ENCODE data around the gene C19orf73. TPM values are rescaled to one million over a fixed set of nuclear protein-coding genes. Genes with fewer than 3 reads are reported as not detected.

C19orf73 gene
- total and polyA plus RNA-seq, 9 of the 15 experiments (the other 6 are each of a cell fraction or from before 2014, with no cell fraction given), result 0.08 to 7.4 (median 1.4) TPM

DNA sequence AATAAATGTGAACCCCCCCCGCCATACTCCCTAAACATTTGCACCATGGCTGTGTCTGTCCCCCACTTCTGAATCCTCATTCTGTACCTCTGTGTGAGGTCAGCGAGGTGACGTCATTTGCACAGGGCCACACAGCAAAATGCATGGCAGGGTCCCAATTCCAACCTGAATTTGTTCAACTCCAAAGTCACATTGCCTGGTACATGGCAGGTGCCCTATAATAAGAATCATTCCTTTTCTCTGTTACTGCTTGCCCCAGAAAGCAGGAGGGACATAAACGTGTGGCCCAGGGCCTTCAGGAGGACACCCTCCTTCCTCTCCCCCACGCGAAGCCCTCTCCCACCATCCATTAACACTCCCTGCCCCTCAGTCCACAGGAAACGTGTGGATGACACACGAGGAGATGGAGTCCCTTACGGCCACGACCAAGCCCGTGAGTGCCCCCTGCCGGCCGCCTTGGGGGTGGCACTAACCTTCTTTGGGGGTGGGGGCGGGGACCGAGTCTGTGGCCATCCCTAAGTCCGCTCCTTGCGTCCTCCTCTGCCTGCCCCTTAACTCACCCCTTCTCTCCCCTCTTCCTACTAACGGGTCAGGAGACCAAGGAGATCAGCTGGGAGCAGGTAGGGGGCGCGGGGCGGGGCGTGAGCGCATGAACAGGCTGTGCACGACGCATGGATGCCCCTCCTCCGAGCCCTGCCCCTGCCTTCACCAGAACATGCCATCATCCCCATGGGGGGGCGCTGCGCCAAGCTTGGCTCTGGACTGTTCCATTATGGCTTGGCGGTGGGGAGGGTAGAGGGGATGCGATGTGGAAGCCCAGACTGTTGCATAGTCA is 26.8 kb upstream of the C19orf73 start (continued):
- TF ChIP-seq, protein P1, sequence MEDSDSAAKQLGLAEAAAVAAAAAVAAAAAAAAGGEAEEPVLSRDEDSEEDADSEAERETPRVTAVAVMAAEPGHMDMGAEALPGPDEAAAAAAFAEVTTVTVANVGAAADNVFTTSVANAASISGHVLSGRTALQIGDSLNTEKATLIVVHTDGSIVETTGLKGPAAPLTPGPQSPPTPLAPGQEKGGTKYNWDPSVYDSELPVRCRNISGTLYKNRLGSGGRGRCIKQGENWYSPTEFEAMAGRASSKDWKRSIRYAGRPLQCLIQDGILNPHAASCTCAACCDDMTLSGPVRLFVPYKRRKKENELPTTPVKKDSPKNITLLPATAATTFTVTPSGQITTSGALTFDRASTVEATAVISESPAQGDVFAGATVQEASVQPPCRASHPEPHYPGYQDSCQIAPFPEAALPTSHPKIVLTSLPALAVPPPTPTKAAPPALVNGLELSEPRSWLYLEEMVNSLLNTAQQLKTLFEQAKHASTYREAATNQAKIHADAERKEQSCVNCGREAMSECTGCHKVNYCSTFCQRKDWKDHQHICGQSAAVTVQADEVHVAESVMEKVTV (CRISPR knock-in tag; IDR thresholded peaks at IDR 0.05), result peak; percentile 51; the same call in 1 of the 2 replicates
- TF ChIP-seq WHSC1 (IDR thresholded peaks at IDR 0.05; ENCODE audit: low read length), result no peak
- no peak for TF ChIP-seq PRMT5 (CRISPR knock-in tag; IDR thresholded peaks at IDR 0.05)
- no peak for TF ChIP-seq ZFP36 (IDR thresholded peaks at IDR 0.05; ENCODE audit: low read depth, low read length, partially characterized antibody)
- no peak for TF ChIP-seq SMAD3 (CRISPR knock-in tag; conservative IDR thresholded peaks at IDR 0.05)
- 0 out of 2 replicates have a peak, but pooled peaks have one; percentile 37 for TF ChIP-seq ZKSCAN1 (IDR thresholded peaks at IDR 0.05; ENCODE audit: low read depth, low read length)
- TF ChIP-seq, protein P2, sequence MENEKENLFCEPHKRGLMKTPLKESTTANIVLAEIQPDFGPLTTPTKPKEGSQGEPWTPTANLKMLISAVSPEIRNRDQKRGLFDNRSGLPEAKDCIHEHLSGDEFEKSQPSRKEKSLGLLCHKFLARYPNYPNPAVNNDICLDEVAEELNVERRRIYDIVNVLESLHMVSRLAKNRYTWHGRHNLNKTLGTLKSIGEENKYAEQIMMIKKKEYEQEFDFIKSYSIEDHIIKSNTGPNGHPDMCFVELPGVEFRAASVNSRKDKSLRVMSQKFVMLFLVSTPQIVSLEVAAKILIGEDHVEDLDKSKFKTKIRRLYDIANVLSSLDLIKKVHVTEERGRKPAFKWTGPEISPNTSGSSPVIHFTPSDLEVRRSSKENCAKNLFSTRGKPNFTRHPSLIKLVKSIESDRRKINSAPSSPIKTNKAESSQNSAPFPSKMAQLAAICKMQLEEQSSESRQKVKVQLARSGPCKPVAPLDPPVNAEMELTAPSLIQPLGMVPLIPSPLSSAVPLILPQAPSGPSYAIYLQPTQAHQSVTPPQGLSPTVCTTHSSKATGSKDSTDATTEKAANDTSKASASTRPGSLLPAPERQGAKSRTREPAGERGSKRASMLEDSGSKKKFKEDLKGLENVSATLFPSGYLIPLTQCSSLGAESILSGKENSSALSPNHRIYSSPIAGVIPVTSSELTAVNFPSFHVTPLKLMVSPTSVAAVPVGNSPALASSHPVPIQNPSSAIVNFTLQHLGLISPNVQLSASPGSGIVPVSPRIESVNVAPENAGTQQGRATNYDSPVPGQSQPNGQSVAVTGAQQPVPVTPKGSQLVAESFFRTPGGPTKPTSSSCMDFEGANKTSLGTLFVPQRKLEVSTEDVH (IDR thresholded peaks at IDR 0.05; ENCODE audit: low read depth, partially characterized antibody), result no peak
- TF ChIP-seq GTF2F1 (IDR thresholded peaks at IDR 0.05; ENCODE audit: low read depth, low read length), result no peak
- TF ChIP-seq, protein P3, sequence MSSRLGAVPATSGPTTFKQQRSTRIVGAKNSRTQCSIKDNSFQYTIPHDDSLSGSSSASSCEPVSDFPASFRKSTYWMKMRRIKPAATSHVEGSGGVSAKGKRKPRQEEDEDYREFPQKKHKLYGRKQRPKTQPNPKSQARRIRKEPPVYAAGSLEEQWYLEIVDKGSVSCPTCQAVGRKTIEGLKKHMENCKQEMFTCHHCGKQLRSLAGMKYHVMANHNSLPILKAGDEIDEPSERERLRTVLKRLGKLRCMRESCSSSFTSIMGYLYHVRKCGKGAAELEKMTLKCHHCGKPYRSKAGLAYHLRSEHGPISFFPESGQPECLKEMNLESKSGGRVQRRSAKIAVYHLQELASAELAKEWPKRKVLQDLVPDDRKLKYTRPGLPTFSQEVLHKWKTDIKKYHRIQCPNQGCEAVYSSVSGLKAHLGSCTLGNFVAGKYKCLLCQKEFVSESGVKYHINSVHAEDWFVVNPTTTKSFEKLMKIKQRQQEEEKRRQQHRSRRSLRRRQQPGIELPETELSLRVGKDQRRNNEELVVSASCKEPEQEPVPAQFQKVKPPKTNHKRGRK (tag; IDR thresholded peaks at IDR 0.05), result no peak
- no peak for TF ChIP-seq HDAC6 (IDR thresholded peaks at IDR 0.05; ENCODE audit: low read depth, low read length)
- TF ChIP-seq RFX1 (IDR thresholded peaks at IDR 0.05), result no peak
- TF ChIP-seq ZNF76 (CRISPR knock-in tag; IDR thresholded peaks at IDR 0.05; ENCODE audit: borderline replicate concordance), result no peak
- TF ChIP-seq ESRRA (IDR thresholded peaks at IDR 0.05; ENCODE audit: borderline replicate concordance, low read depth), result peak; percentile 13; the same call in 1 of the 2 replicates
- TF ChIP-seq EP400 (IDR thresholded peaks at IDR 0.05), result peak; percentile 87
- TF ChIP-seq, protein P4, sequence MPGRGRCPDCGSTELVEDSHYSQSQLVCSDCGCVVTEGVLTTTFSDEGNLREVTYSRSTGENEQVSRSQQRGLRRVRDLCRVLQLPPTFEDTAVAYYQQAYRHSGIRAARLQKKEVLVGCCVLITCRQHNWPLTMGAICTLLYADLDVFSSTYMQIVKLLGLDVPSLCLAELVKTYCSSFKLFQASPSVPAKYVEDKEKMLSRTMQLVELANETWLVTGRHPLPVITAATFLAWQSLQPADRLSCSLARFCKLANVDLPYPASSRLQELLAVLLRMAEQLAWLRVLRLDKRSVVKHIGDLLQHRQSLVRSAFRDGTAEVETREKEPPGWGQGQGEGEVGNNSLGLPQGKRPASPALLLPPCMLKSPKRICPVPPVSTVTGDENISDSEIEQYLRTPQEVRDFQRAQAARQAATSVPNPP (IDR thresholded peaks at IDR 0.05; ENCODE audit: borderline replicate concordance, insufficient read depth, insufficient read length), result no peak
- TF ChIP-seq ZNF445 (CRISPR knock-in tag; IDR thresholded peaks at IDR 0.05; ENCODE audit: low read depth), result no peak
- TF ChIP-seq DMBX1 (CRISPR knock-in tag; IDR thresholded peaks at IDR 0.05; ENCODE audit: borderline replicate concordance), result no peak
- TF ChIP-seq FOXK2 (conservative IDR thresholded peaks at IDR 0.05 in 1 of 2, IDR thresholded peaks at IDR 0.05 in 1 of 2; ENCODE audit: low read depth in 2 of 2), result peak in 1 of 2 experiments; percentile 99; a peak in 2 of 4 replicates

All from K562 (cell line).